ENCODE data around the gene CDS1.

GRCh38 chr4:84669201-84669600 is 86.3 kb downstream of the CDS1 start:
- no peak for TF ChIP-seq MAX (IDR thresholded peaks at IDR 0.05; ENCODE audit: low read depth, low read length)
- TF ChIP-seq EZH2 (IDR thresholded peaks at IDR 0.05; ENCODE audit: borderline replicate concordance, control insufficient read depth, low read depth, low read length): no peak
- TF ChIP-seq CTCF (IDR thresholded peaks at IDR 0.05 in 2 of 3, conservative IDR thresholded peaks at IDR 0.05 in 1 of 3; ENCODE audit: control insufficient read depth in 2 of 3, extremely low read depth in 1 of 3, insufficient read depth in 1 of 3, low read depth in 3 of 3, low read length in 3 of 3): no peak
- TF ChIP-seq POLR2A (IDR thresholded peaks at IDR 0.05; ENCODE audit: low read depth, low read length): no peak
- TF ChIP-seq FOXM1 (IDR thresholded peaks at IDR 0.05; ENCODE audit: low read depth, low read length): no peak
- TF ChIP-seq CREB1 (IDR thresholded peaks at IDR 0.05; ENCODE audit: low read depth): no peak
- TF ChIP-seq TAF1 (IDR thresholded peaks at IDR 0.05; ENCODE audit: borderline replicate concordance, low read depth, low read length): no peak
- no peak for TF ChIP-seq ATF2 (IDR thresholded peaks at IDR 0.05; ENCODE audit: low read length)
- TF ChIP-seq RAD21 (IDR thresholded peaks at IDR 0.05; ENCODE audit: insufficient read depth, low read depth, low read length): no peak
- no peak for TF ChIP-seq SP1 (IDR thresholded peaks at IDR 0.05; ENCODE audit: low read depth, low read length)
- TF ChIP-seq HDAC6 (IDR thresholded peaks at IDR 0.05; ENCODE audit: unreplicated experiment): no peak
- no peak for TF ChIP-seq MYC (IDR thresholded peaks at IDR 0.05; ENCODE audit: insufficient read depth, insufficient read length, insufficient replicate concordance, low read length, severe bottlenecking)
